Epithelial cell of proximal tubule (primary cell): ENCODE measurements around the gene AZI2. TPM values are rescaled to one million over a fixed set of nuclear protein-coding genes. Genes with fewer than 3 reads are reported as not detected.

Source experiments
- DNase-seq: peaks from one replicate; pipeline ENCODE4 v3.0.0-alpha.2; 2011; ENCODE audit warnings: low read depth
- H3K4me3 ChIP-seq: 2 replicates; pipeline ENCODE4 v1.5.1; 2011; ENCODE audit warnings: low read depth, mild to moderate bottlenecking, low read length
- total RNA-seq: library from RNA; depleted of rRNA; stranded (reverse); fragments of >200 nt; gene quantifications from 2 replicates; pipeline ENCODE4 v1.2.3, GENCODE V29; 2015
- TF ChIP-seq, protein P1 (sequence below): conservative IDR thresholded peaks from 2 replicates; pipeline ENCODE4 v1.5.1; 2012; ENCODE audit warnings: low read depth, mild to moderate bottlenecking, low read length

AZI2 gene
- total RNA-seq, 1 donor from 2014 or later: 17.5 TPM

DNA sequence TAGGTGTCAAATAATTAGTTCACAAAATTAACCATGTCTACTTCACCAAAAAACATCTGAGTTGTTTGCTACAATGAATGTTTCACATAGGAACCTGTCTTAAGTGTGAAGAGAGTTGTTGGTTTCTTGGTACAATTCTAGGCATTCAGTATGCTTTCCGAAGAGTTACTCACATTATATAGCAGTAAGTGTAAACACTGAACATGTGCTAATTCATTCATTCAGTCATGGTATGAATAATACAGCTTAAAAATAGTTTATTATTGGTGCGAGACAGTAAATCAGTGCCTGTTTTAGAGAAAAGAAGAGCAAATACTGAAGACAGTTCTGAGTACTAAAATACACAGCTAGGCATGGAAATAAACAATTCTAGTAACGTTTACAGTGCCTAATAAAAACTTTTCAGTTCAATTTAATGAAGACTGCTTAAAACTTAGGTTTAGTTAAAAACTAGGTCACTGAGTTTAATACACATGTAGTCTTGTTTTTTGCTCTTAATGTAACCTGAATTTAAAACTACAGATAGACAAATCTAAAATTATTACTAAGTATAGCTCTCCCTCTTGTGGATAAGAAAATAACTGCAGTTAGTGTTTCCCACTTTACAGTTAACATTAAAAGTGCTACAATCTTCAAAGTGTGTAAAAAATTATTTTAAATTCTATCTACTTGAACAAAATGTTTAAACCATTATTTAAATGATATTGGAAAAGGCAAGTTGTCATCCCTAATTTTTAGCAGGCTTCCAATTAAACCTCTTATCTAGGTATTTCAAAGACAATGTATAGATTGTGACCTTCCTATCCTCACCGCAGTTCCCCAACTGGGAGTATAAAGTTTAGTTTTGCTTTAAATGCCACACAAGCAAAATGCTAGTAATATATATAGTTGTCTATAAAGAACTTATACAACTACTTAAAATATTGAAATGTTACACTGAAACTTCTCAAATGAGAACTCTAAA is 20.2 kb downstream of the AZI2 start:
- no peak for DNase-seq
- TF ChIP-seq, protein P1, sequence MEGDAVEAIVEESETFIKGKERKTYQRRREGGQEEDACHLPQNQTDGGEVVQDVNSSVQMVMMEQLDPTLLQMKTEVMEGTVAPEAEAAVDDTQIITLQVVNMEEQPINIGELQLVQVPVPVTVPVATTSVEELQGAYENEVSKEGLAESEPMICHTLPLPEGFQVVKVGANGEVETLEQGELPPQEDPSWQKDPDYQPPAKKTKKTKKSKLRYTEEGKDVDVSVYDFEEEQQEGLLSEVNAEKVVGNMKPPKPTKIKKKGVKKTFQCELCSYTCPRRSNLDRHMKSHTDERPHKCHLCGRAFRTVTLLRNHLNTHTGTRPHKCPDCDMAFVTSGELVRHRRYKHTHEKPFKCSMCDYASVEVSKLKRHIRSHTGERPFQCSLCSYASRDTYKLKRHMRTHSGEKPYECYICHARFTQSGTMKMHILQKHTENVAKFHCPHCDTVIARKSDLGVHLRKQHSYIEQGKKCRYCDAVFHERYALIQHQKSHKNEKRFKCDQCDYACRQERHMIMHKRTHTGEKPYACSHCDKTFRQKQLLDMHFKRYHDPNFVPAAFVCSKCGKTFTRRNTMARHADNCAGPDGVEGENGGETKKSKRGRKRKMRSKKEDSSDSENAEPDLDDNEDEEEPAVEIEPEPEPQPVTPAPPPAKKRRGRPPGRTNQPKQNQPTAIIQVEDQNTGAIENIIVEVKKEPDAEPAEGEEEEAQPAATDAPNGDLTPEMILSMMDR: peak; percentile 45
- H3K4me3 ChIP-seq: no peak overlapping the region

DNA sequence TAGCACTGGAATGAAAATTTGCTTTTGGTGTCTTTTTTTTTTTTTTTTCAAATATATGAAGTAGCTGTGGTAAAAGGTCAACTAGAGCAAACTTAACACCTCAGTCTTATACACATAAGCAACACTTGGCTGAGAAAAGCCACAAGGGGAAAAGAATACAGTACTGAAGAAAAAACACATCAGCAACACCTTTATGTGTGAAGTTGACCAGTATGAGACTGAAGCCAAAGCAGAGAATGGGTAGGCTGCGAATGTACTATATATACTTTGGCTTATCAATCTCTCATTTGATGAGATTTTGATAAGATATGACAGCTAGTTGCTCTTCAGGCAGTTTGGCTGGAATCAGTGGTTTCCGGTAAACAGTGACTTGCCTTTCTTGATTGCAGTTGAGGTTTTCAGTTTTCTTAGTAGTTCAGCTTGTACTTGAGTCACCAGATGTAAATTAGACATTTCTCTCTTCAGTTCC is 22.1 kb downstream of the AZI2 start:
- H3K4me3 ChIP-seq: no peak overlapping the region
- no peak for DNase-seq
- TF ChIP-seq, protein P1: no peak

DNA sequence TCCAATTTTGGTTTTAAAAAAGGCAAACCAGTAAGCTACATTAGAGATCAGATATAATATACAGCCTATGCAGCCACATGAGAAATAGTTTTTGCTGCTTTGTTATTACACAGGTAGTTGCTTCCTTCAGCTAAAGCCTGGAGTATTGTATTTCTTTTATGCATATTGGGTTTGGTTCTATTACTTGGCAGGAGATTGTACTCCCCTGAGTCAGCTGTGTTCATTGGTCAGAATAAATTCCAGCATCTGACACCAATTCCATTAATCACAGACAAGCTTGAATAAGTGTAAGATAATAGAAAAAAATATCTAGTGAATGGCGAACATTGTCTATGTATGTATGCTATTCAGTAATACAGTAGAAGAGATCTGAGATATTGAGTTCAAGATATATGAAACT is 26.2 kb downstream of the AZI2 start:
- H3K4me3 ChIP-seq: no peak overlapping the region
- no peak for DNase-seq
- TF ChIP-seq, protein P1: no peak

DNA sequence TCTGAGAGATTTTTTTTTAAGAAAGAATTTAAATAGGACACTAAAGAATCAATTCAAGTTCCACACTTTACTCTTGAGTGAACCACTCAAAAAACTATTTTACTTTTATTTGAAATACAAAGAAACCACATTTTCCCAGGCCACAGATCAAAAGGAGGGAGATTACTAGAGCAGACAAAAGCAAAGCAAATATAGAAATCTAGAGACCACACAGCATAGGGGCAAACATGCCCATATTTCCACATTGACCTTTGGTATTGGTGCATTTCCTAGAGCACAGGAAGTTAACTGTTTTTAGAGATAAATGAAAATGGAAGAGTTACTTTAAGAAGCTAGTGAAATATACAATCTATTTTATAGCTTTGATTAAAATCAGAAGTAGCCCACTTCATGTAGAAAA is 27.6 kb downstream of the AZI2 start:
- TF ChIP-seq, protein P1: no peak
- H3K4me3 ChIP-seq: no peak overlapping the region
- DNase-seq: no peak

DNA sequence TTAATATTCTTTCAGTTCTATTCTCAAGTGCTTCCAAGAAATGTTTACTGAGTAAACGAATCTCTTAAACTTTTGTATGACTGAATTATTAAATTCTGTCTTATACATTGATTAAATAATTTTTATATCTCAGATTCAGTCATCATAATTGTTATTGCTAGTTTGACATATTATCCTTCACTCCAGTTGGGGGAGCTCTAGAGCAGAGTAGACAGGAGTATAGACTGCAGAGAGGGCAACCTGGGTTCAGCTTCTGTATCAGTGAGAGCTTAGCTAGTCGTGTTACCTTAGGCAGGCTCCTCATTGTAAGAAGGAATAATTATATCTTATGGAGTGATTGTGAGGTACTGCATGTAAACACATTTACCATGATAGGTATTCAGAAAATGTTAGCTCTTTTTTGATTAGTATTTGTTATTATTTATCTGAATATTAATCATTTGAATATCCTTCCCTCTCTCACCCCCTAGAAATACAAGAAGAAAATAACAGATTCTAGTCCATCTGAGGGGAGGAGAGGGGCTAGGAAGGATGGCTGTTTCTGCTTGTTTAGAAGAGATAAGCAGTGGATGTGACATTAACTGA is 31.1 kb downstream of the AZI2 start:
- H3K4me3 ChIP-seq: no peak overlapping the region
- TF ChIP-seq, protein P1: peak; percentile 75
- DNase-seq: no peak

DNA sequence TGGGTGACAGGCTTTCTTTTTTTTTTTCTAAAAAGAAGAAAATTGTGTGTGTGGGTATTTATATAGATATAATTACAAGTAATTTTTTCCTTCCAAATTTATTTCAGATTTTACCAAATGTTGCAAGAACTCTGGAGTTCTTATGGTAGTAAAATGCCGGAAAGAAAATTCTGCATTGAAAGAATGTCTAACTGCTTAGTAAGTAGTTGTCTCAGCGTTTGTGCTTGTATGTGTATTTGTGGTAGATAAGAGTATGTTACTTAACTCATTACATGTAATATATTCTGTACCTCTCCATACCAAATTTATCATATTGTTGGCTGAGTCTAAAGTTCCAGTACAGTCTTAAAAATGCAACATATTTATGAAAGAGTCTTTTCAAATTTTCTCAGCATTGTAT is 32.4 kb downstream of the AZI2 start:
- TF ChIP-seq, protein P1: no peak
- H3K4me3 ChIP-seq: no peak overlapping the region
- DNase-seq: no peak
